Measurements from ENCODE around the gene HOXD9.

DNA sequence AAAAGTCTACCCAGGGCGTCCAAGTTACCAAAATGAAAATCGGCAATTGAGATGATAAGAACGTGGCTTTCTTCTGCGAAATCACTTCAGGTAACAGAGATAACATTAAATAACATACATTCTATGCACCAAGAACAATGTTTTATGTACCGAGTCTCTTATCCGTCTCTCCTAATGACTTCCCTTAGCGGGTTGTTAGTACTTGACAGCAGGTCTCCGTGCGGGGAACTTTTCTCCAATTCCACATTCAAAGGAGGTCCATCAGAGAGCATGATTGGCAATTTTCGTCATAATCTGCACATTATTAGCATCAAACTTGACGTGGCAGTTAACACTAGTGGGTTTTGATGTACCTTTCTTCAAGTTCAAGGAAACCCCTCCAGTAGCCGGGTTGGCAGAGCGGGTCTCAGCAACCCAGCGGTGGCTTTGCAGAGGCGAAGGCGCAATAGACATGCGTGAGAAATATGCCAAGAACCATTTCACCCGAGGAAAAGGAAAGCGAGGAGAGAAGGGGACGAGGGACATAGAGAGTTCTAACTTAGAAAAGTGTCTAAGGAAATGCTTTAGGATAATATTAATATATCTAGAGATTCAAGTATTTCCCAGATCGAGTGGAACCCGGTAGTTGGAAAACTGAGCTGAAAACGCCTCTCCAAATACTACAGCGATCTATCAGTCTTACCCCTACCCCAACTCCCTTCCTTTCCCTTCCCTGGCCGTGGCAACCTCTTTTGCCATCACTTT is 43.8 kb upstream of the HOXD9 start:
- TF ChIP-seq EP300 (IDR thresholded peaks at IDR 0.05), result no peak
- TF ChIP-seq CTCF (IDR thresholded peaks at IDR 0.05), result no peak
- no peak for TF ChIP-seq POLR2A (IDR thresholded peaks at IDR 0.05)
